NK-92 (cell line): Measurements from ENCODE around the gene KLHDC9.
"Not testable (repeated sequence)": the region's sequence is repeated elsewhere in the genome, so short reads cannot be mapped to it uniquely, and the experiment has no call there.

Experiments
- DNase-seq: peaks from one replicate; lab custom pipeline; 2025; ENCODE audit not compliant: unreplicated experiment; lab: John Stamatoyannopoulos, UW

KLHDC9 gene, protein sequence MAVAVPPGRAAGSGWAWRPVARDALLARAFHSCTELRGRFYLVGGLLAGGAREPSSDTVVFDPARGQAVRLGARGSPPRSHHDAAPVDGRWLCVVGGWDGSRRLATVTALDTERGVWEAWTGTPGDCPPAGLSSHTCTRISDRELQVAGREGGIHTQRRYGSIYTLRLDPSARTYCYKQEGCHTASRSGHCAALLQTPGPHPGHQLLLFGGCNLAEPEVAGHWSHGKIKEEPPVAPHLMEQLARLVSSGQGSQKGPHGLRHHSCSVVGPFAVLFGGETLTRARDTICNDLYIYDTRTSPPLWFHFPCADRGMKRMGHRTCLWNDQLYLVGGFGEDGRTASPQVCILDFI

DNA sequence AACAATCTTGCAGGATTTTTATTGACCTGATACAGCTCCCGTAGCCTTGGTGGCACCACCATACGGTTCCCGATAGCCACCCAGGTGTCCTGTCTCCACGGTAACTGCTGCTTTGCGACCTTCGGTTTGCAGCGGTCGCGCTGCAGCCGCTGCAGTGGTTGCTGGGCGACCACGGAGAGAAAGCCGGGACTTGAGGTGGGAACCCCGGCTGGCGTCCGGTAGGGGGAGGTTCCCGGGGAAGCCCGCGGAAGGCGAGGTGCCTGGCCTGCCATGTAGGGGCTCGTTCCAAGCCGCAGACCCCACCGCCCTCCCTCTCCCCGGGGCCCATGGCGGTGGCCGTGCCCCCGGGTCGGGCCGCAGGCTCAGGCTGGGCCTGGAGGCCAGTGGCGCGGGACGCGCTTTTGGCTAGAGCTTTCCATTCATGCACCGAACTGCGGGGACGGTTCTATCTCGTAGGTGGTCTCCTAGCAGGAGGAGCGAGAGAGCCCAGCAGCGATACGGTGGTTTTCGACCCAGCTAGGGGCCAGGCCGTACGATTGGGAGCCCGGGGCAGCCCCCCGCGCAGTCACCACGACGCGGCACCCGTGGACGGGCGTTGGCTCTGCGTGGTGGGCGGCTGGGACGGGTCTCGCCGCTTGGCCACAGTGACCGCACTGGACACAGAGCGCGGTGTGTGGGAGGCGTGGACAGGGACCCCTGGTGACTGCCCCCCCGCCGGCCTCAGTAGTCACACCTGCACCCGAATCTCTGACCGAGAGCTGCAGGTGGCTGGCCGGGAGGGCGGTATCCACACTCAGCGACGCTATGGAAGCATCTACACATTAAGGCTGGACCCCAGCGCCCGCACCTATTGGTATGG lies at the start of gene KLHDC9:
Gene KLHDC9 (plus strand): TSS at position 152 of the 859 bp plus-strand sequence. CDS start 175 bp downstream, at position 327.
- DNase-seq, result no peak

DNA sequence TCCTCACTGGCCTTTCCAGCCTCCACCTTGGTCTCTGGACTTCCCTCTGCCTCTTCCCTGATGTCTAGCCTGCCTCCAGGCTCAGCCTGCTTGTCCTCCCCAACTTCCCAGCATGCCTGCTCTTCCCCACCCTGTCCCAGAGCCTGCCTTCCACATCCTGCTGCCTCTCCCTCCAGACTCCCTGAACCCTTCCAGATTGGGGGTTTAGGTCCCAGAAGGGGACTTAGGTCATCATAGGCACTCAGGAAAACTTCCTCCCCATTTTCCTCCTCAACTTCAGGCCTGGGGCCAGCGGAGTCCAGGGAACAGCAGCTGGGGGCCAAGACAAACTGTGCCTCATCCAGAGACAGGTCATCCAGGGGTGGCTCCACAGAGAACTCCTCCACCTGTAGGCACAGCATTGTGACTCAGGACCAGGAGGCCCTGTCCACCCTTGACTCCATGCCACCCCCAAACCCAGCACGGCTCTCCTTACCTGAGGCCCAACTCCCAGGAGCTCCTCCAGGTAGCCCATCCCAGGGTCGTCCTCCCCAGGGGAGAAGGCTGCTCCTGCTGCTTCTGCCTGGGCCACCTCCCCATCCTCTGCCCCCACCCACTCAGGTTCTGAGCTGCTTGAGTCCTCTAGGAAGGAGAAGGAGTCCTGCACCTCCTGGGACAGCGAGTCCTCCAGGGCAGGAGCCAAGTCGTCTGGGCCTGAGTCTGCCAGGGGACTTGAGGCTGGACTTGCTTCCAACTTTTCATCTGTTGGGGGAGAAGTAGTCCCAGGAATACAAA lies 49.0 kb upstream of the KLHDC9 start:
- DNase-seq, result no peak

DNA sequence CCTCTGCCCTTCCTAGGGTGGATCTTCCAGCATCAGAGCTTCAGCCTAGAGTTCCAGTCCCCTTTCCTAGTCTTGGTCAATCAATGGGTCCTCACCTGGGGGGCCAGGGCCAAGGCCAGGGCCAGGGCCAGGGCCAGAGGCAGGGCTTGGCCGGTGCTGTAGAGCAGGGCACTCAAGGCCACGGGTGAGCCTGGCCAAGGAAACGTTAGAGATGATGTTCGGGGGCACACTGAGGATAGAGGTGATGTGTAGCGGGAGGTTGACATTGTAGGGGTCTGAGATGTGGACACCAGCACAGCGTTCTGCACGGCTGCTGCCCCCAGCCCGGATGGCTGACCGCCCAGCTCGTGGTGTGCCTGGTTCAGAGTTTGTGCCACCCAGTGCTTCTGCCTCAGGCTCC lies 46.9 kb upstream of the KLHDC9 start:
- no peak for DNase-seq

DNA sequence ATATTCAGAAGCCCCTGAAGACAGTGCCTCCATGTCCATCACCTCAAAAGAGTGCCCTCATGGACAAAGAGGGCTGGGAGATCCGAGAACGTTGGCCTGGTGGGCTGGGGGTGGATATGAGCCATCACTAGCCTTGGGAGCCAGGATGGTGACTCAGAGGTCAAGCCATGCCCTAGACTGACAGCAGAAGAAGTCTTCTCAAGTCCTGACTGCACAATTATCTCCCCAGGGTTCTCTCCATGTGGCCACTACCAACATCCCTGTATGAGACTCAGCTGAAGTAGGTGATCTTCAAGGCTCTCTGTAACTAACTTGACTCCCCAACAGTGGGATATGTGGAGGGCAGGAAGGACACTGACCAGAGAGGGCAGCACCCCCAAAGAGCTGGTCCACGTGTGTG lies 45.3 kb upstream of the KLHDC9 start:
- DNase-seq, result no peak

DNA sequence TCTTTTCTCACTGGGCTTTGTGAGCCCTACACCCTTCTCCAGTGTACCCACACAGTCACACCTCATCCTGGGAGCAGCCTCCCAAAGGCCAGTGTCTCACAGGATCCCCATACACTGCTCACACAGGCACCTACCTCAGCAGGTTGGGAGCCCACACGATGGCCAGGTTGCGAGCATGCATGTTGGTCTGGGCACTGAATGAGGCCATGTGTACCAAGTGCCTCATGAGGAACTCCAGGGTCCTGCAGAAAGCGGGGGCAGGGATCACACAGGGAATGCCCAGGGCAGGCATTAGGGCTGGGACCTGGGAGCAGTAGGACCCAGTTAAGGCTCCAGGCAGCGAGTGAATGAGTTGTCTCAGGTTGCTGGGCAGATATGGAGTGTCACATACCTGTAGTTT lies 43.9 kb upstream of the KLHDC9 start:
- no peak for DNase-seq

DNA sequence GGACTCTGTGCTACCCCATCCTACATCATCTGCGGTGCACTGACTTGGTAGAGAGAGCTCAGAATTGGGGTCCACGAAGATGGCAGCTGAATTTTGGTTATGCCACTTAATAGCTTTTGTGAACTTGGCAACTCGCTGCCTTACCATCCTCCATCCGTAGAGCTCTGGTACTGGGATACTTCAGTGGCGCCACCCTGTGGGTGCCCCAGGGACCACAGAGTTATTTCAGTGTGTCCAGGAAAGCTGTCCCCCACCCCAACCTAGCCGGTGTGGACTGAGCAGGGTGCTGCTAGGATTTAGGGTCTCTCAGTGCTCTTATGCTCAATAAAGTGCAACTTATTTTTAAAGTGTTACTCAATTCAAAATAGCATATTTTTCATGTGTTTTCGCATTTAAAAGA lies 43.4 kb upstream of the KLHDC9 start:
- no peak for DNase-seq

DNA sequence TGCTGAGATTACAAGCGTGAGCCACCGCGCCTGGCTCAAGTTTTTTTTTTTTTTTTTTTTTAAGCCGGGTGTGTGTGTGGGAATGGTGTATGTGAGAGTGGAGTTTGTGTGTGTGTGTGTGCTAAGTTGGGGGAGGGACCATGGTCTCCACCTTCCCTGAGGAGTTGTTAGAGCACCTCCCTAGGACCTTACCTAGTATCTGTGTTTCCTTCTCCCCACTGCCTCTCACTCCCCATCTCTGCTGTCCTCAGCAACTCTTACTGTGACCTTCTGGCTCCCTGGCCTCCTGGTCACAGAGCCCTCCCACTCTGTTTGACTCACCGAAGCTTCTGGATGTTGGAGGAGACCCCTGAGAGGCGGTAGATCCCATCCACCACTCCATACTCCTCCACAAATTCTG lies 38.9 kb upstream of the KLHDC9 start:
- DNase-seq, result no peak

DNA sequence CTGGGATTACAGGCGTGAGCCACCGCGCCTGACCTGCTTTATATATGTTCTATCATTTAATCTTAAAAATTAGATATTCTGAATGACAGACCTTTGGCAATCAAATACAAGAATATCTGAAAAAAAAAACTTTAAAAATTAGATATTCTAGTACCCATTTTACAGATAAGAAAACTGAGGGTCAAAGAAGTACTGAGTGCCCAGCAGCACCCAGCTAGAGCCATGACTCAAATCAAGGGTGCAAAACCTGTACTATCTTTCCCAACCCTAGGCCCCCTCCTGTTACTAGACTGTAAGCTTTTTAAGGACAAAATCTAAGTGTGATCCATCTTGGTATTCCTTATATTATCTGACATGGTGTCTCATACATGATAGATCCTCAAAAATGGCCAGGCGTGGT lies 36.7 kb upstream of the KLHDC9 start:
- no peak for DNase-seq

DNA sequence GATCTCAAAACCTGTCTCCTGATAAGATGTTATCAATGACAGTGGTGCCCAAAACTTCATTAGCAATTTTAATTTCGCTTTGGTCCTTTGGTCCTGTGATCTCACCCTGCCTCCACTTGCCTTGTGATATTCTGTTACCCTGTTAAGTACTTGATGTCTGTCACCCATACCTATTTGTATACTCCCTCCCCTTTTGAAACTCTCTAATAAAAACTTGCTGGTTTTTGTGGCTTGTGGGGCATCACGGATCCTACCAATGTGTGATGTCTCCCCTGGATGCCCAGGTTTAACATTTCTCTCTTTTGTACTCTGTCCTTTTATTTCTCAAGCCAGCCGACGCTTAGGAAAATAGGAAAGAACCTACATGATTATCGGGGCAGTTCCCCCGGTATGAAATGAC lies 34.2 kb upstream of the KLHDC9 start:
- not testable (repeated sequence) for DNase-seq

DNA sequence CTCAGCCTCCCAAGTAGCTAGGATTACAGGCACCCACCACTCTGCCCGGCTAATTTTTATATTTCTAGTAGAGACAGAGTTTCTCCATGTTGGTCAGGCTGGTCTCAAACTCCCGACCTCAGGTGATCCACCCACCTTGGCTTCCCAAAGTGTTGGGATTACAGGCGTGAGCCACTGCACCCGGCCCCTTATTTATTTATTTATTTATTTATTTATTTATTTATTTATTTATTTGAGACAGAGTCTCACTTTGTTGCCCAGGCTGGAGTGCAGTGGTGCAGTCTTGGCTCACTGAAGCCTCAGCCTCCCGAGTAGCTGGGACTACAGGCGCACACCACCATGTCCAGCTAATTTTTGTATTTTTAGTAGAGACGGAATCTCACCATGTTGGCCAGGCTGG lies 32.5 kb upstream of the KLHDC9 start:
- not testable (repeated sequence) for DNase-seq

DNA sequence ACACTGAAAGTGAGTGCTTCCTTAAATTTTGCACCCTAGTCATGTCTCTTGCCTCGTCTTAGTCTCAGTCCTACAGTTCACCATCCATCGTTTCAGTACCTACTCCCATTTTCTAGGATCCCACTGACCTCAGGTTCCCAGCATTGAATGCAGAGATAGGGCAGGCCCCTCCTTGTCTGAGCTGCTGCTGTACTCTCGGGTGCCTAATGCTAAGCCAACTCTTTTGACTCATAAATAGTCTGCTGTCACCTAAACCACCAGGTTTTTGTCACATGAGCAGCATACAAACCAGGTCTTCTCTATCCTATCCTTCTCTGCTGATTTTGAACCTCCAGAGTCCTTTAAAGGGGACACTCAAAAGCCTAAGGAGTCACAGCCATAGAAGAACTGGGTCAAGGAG lies 31.5 kb upstream of the KLHDC9 start:
- no peak for DNase-seq

DNA sequence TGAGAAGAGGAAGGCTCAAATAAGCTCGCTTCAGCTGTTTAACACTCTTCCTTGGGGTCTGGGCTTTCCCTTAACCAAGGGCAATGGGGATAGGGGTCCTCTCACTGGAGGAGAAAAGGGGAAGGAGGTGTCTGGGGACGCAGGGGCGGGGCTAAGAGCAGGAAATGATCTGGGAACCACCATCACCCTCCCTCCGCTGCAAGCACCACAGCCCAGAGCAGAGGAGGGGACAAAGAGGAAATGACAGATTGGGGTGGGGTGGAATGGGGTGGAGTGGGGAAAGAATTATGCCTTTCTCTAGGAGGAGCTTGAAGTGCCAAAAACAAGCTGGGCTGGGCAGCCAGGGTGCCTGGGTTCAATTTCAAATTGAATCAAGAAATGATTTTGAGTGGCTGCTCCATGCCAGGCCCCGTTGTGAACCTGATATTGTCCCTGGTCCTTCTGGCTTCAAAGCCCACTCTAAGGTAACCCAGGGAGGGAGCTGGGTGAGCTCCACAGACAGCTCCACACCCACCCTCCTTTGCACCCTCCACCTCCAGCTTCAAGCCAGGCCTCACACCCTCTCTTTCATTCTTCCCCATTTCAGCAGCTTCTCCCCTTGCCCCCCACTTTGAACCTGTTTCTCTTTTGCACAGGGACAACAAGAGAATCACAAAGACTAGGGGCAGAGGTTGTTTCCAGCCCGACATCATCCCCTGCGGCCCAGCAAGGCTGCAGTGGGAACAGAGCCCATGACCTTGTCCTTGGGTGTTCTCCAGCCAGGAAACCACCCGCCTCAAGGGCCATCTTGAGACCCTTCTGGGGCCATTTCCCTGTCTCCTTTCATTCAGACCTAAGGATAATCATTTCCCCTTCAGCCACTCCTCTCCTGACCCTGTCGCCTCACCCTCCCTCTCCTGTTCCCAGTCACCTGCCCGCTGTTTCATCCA lies 29.6 kb upstream of the KLHDC9 start:
- peak; percentile 21 for DNase-seq

DNA sequence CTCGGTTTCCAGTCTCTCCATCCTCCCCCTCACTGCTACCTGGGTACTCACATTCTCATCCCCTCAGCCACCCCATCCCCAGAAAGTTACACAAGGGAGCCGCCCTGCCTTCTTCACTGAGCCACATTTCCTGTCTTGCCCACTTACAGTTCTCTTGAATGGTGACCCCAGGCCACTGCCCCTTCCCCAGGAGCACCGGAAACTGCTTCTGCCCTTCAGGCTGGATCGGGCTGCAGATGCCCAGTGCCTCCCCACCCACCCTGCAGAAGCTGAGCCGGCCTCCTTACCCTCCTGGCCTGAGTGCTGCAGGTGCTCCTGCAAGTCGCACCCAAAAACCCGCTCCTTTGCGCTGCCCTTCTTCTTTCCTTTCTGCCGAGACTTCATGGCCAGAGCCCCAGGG lies 28.9 kb upstream of the KLHDC9 start:
- DNase-seq, result no peak

DNA sequence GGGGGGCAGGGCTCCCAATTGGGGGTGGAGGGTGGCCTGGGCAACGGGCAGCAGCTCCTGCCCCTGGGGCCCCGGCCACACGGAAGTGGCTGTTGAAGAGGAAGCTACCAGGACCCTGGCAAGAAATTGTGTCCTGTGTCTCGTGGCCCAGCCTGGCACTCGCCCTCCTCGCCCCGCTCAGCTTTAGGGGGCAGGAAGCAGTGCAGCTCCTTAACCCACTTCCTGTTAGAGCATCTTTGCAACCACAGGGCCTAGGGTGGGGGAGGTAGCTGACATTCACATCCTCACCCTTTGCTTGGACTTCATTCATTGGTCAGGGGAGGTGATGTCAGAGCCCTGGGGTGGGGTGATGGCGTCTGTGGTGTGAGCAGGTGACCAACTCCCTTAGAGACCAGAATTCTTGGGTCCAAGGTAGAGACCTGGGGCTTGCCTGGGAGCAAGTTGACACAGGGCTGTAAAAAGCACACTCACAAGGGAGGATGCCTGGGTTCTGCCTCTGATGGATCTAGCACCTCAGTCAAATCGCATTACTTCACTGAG lies 28.4 kb upstream of the KLHDC9 start, which contains the start of gene ARHGAP30:
Gene ARHGAP30 (minus strand): TSS at position 161 of the 540 bp plus-strand sequence. CDS start 267 bp downstream, outside the sequence.
- no peak for DNase-seq

DNA sequence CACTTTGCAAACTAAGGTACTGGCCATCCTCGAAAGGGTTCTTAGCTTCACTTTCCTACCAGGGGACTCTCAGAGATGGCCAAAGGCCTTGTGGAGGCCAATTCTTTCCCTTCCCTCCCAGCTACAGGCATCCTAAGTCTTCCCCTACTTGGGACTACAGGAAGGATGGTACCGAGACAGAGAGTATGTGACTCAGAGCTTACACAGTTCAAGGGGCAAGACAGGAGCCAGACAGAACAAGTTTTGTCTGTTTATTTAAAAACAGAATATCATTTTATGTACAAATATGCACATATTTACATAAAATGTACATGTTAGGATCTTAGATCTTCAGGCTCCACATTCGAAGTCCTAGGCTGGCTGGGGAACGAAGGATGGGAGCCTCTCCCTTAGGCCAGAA lies 27.4 kb upstream of the KLHDC9 start:
- DNase-seq, result no peak

DNA sequence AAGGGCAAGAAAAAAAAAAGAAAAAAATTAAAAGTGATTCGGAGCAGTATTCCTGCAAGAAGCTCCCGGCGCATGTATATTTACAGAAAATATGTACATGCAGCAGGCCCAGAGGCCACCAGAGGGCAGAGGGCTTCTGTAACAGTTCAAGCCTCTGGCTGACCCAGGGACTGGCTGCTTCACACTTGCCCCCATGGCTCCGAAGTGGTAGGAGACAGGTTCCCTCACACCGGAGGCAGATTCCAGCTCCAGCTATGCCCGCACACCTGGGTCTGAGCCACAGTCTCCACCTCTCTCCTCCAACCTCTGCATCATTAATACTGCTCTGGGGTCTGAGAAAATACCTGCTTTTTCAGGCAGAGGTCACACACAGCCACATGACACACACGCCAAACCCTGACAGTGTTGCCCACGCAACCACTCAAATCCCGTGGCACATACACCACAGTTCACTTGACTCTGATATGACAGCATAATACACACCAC lies 26.2 kb upstream of the KLHDC9 start:
- no peak for DNase-seq

DNA sequence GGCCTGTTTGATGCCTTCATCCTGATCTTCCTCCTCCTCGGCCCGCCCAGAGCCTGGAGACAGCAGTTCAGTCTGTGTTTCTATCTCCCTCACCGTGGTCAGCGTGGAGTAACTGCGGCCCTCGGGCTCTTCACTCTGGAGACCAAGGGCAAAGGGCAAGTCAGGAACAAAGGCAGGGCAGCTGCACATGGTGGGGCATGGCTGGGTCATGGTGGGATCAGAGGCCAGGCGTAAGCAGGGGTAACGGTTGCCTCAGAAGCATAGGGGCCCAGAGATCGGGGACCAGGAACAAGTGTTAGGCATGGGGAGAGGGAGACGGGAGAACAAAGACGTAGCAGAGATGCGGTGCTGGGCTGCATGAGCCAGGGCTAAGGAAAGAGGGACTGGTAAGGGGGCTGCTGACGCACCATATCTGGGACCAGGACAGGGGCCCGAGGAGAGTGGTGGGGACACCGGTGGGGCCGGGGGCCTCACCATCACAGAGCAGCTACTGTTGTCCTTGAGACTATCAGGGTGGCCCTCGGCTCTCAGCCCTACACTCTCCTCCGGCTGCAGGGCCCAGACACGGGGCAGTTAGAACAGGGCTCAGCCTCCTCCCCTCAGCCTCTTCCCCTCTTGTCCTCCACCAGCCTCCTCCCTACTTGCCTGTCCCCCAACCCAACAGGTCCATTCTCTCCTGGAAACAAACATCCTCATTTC lies 25.3 kb upstream of the KLHDC9 start:
- no peak for DNase-seq

DNA sequence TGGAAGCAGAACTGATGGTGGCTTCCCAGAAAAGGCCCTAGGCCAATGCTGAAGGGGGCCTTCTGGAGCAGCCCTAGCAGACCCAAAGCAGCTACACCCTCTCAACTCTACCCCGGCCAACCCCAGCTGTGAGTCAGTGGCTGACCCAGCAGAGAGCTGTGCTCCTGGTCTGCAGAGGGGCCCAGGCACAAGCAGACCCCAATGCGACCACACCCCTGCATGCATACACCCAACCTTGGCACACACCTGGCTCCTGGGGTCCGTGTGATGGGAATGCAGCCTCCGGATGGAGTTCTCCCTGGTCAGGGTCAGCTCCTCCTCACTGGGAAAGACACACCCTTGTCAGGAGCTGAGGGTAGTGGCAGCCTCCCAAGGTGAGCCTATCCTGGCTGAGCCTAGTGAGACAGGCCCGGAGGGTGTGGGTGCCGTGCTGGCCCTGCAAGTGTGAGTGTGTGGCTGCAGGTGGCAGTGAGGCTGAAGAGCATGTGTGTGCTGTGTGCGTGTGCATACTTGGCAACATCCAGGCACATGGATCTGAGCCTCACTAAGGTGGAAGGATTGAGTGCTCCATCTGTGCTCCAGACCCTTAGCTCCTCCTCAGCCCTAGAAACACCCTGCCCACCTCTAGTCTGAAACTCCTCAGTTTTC lies 24.6 kb upstream of the KLHDC9 start:
- no peak for DNase-seq
